ENCODE measurements around the gene PDE4B. TPM values are rescaled to one million over a fixed set of nuclear protein-coding genes. Genes with fewer than 3 reads are reported as not detected.

Gene PDE4B
- polyA plus RNA-seq, 1 donor from 2014 or later = 135 TPM

DNA sequence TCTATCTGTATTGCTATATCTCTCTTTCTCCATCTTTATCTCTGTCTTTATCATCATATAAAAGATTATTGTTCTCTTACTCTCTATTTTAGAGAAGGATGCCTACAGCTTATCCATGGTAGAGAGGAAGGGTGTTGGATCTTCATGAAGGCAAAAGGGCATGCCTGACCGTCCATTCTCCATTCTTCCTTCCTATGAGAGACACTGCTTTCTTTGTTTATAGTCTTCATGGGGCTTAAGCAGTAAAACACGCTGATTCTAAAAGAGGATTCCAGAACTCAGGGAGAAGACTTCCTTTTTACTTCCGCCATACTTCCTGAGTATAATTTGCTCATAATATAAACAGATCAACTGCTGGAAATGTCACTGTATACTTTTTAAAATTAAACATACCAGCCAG, 44.0 kb downstream of the PDE4B start:
- Histone ChIP-seq H3K9me2 (ENCODE audit: insufficient read depth, low read length) (no peaks in the 10 kb centered on the region), H3K36me3 (ENCODE audit: insufficient read depth, low read length) (no peaks in the 10 kb centered on the region), H3K4me3 (ENCODE audit: low read length) (no peak overlapping the region), H3K79me2 (replicated peaks; ENCODE audit: insufficient read depth, low read length) (no peaks in the 10 kb centered on the region), H3K4me2 (ENCODE audit: low read length) (no peak overlapping the region), H2AFZ (ENCODE audit: low read depth, low read length) (no peak overlapping the region), H3K9ac (ENCODE audit: low read length) (no peak overlapping the region), H3K9me3 (ENCODE audit: low read length) (no peaks in the 10 kb centered on the region), H3K27ac (ENCODE audit: low read length) (no peak overlapping the region), H3F3A (ENCODE audit: insufficient read depth, low read length, poor library complexity, severe bottlenecking) (no peaks in the 10 kb centered on the region), H3K27me3 (ENCODE audit: insufficient read depth, low read depth, low read length) (no peaks in the 10 kb centered on the region), H4K20me1 (ENCODE audit: insufficient read depth) (no peaks in the 10 kb centered on the region)
- TF ChIP-seq MXI1 (conservative IDR thresholded peaks at IDR 0.05; ENCODE audit: poor library complexity, severe bottlenecking) (no peak), RAD21 (conservative IDR thresholded peaks at IDR 0.05) (no peak), TAF1 (IDR thresholded peaks at IDR 0.05; ENCODE audit: low read depth) (no peak), EZH2 (IDR thresholded peaks at IDR 0.05; ENCODE audit: borderline replicate concordance, insufficient read depth, low read length, poor library complexity, severe bottlenecking) (no peak), EP300 (conservative IDR thresholded peaks at IDR 0.05; ENCODE audit: poor library complexity, severe bottlenecking) (no peak), SMC3 (conservative IDR thresholded peaks at IDR 0.05; ENCODE audit: poor library complexity) (no peak), POLR2AphosphoS5 (IDR thresholded peaks at IDR 0.05) (no peak)
- TF ChIP-seq, protein P1, sequence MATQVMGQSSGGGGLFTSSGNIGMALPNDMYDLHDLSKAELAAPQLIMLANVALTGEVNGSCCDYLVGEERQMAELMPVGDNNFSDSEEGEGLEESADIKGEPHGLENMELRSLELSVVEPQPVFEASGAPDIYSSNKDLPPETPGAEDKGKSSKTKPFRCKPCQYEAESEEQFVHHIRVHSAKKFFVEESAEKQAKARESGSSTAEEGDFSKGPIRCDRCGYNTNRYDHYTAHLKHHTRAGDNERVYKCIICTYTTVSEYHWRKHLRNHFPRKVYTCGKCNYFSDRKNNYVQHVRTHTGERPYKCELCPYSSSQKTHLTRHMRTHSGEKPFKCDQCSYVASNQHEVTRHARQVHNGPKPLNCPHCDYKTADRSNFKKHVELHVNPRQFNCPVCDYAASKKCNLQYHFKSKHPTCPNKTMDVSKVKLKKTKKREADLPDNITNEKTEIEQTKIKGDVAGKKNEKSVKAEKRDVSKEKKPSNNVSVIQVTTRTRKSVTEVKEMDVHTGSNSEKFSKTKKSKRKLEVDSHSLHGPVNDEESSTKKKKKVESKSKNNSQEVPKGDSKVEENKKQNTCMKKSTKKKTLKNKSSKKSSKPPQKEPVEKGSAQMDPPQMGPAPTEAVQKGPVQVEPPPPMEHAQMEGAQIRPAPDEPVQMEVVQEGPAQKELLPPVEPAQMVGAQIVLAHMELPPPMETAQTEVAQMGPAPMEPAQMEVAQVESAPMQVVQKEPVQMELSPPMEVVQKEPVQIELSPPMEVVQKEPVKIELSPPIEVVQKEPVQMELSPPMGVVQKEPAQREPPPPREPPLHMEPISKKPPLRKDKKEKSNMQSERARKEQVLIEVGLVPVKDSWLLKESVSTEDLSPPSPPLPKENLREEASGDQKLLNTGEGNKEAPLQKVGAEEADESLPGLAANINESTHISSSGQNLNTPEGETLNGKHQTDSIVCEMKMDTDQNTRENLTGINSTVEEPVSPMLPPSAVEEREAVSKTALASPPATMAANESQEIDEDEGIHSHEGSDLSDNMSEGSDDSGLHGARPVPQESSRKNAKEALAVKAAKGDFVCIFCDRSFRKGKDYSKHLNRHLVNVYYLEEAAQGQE (IDR thresholded peaks at IDR 0.05; ENCODE audit: borderline replicate concordance) = no peak
- TF ChIP-seq, protein P2, sequence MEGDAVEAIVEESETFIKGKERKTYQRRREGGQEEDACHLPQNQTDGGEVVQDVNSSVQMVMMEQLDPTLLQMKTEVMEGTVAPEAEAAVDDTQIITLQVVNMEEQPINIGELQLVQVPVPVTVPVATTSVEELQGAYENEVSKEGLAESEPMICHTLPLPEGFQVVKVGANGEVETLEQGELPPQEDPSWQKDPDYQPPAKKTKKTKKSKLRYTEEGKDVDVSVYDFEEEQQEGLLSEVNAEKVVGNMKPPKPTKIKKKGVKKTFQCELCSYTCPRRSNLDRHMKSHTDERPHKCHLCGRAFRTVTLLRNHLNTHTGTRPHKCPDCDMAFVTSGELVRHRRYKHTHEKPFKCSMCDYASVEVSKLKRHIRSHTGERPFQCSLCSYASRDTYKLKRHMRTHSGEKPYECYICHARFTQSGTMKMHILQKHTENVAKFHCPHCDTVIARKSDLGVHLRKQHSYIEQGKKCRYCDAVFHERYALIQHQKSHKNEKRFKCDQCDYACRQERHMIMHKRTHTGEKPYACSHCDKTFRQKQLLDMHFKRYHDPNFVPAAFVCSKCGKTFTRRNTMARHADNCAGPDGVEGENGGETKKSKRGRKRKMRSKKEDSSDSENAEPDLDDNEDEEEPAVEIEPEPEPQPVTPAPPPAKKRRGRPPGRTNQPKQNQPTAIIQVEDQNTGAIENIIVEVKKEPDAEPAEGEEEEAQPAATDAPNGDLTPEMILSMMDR (IDR thresholded peaks at IDR 0.05; ENCODE audit: poor library complexity, severe bottlenecking) = no peak

DNA sequence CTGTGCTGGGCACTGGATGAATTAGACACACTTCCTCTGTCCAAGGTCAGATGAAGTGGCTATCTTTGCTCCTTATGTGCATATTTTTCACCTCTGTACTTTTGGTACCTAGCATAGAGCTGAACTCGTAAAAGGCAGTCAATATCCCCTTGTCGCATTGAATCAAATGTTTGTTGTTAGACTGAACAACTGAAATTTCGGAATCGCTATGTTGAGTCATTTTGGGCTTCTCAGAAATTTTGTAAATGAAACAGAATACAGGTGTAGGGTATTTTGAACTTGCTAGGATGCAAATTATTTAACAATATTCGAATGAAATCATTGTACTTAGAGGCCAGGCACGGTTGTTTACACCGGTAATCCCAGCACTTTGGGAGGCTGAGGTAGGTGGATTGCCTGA, 48.0 kb downstream of the PDE4B start:
- H3K9me3 ChIP-seq (ENCODE audit: low read length) = no peaks in the 10 kb centered on the region
- H3K27ac ChIP-seq (ENCODE audit: low read length) = no peak overlapping the region
- no peak overlapping the region for H3K4me2 ChIP-seq (ENCODE audit: low read length)
- H3K36me3 ChIP-seq (ENCODE audit: insufficient read depth, low read length) = no peaks in the 10 kb centered on the region
- TF ChIP-seq MXI1 (conservative IDR thresholded peaks at IDR 0.05; ENCODE audit: poor library complexity, severe bottlenecking) (no peak), RAD21 (conservative IDR thresholded peaks at IDR 0.05) (no peak), EP300 (conservative IDR thresholded peaks at IDR 0.05; ENCODE audit: poor library complexity, severe bottlenecking) (no peak), TAF1 (IDR thresholded peaks at IDR 0.05; ENCODE audit: low read depth) (no peak), EZH2 (IDR thresholded peaks at IDR 0.05; ENCODE audit: borderline replicate concordance, insufficient read depth, low read length, poor library complexity, severe bottlenecking) (no peak), SMC3 (conservative IDR thresholded peaks at IDR 0.05; ENCODE audit: poor library complexity) (no peak), POLR2AphosphoS5 (IDR thresholded peaks at IDR 0.05) (no peak)
- TF ChIP-seq, protein P2 (IDR thresholded peaks at IDR 0.05; ENCODE audit: poor library complexity, severe bottlenecking) = no peak
- TF ChIP-seq, protein P1 (IDR thresholded peaks at IDR 0.05; ENCODE audit: borderline replicate concordance) = no peak
- no peaks in the 10 kb centered on the region for H4K20me1 ChIP-seq (ENCODE audit: insufficient read depth)
- no peak overlapping the region for H3K9ac ChIP-seq (ENCODE audit: low read length)
- H3K9me2 ChIP-seq (ENCODE audit: insufficient read depth, low read length) = no peaks in the 10 kb centered on the region
- H3F3A ChIP-seq (ENCODE audit: insufficient read depth, low read length, poor library complexity, severe bottlenecking) = no peaks in the 10 kb centered on the region
- no peak overlapping the region for H3K4me3 ChIP-seq (ENCODE audit: low read length)
- no peak overlapping the region for H2AFZ ChIP-seq (ENCODE audit: low read depth, low read length)
- H3K27me3 ChIP-seq (ENCODE audit: insufficient read depth, low read depth, low read length) = no peaks in the 10 kb centered on the region
- H3K79me2 ChIP-seq (replicated peaks; ENCODE audit: insufficient read depth, low read length) = no peaks in the 10 kb centered on the region

Data from neural cell (in vitro differentiated cells).